ENCODE measurements around the gene UBE2D1. TPM values are rescaled to one million over a fixed set of nuclear protein-coding genes. Genes with fewer than 3 reads are reported as not detected.
A peak's percentile ranks its signal among the peaks of the same experiment; 100 is the strongest.

Gene UBE2D1
- total RNA-seq, 2 donors from 2014 or later: 14.6 to 18.4 TPM

DNA sequence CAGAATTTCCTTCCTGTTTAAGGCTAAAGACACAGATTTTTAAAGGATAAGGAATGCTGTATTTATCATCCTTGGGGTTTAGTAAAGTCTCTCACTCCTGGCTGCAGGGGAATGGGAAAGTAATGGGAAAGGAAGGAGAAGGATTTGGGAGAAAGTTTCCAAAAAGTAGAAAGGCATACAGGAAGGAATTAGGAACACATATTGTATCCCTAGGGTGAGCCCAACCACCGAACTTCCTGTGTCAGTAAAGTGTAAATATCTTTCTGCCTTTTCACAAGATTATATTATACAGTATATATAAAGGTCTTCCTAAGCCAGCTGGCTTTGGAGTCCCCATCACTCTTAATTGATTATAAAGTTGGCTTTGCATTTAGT lies 12.0 kb upstream of the UBE2D1 start:
- TF ChIP-seq, protein P1, sequence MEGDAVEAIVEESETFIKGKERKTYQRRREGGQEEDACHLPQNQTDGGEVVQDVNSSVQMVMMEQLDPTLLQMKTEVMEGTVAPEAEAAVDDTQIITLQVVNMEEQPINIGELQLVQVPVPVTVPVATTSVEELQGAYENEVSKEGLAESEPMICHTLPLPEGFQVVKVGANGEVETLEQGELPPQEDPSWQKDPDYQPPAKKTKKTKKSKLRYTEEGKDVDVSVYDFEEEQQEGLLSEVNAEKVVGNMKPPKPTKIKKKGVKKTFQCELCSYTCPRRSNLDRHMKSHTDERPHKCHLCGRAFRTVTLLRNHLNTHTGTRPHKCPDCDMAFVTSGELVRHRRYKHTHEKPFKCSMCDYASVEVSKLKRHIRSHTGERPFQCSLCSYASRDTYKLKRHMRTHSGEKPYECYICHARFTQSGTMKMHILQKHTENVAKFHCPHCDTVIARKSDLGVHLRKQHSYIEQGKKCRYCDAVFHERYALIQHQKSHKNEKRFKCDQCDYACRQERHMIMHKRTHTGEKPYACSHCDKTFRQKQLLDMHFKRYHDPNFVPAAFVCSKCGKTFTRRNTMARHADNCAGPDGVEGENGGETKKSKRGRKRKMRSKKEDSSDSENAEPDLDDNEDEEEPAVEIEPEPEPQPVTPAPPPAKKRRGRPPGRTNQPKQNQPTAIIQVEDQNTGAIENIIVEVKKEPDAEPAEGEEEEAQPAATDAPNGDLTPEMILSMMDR (IDR thresholded peaks at IDR 0.05): no peak
- intact Hi-C loops (cut with DNase I): no loop called here
- Histone ChIP-seq H3K4me3 (no peak overlapping the region), H3K4me1 (no peaks in the 10 kb centered on the region), H3K27ac (peak overlapping the region; percentile 46), H3K9ac (ENCODE audit: low read depth in 2 of 2, low read length in 2 of 2) (no peak overlapping the region), H3K9me3 (no peaks in the 10 kb centered on the region), H3K27me3 (no peaks in the 10 kb centered on the region), H3K36me3 (no peaks in the 10 kb centered on the region)
- no peak for DNase-seq

DNA sequence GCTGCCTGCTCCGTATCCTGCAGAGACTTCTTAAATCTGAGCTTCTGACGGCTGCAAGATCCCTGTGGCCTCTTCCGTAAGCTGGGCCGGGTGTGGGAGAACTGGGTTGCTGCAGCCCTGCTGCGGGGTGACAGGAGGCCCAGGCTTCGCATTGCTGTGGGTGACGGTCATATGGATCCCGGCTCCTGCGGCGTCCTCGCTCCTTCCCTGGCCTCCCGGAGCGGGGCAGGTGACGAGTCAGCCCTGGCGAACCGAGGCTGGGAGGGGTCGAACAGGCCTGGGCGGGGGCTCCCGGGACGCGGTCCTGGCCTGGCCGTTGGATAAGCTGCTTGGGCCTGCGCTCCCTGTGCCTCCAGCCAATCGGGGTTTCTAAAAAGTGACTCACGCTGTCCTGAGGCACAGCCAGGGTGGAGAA lies 7.8 kb upstream of the UBE2D1 start:
- H3K27me3 ChIP-seq: no peaks in the 10 kb centered on the region
- no peak for DNase-seq
- no peak overlapping the region for H3K4me3 ChIP-seq
- H3K27ac ChIP-seq: no peak overlapping the region
- intact Hi-C loops (cut with DNase I): no loop called here
- TF ChIP-seq, protein P1 (IDR thresholded peaks at IDR 0.05): no peak
- H3K36me3 ChIP-seq: no peaks in the 10 kb centered on the region
- H3K4me1 ChIP-seq: no peaks in the 10 kb centered on the region
- H3K9me3 ChIP-seq: no peaks in the 10 kb centered on the region
- no peak overlapping the region for H3K9ac ChIP-seq (ENCODE audit: low read depth in 2 of 2, low read length in 2 of 2)

DNA sequence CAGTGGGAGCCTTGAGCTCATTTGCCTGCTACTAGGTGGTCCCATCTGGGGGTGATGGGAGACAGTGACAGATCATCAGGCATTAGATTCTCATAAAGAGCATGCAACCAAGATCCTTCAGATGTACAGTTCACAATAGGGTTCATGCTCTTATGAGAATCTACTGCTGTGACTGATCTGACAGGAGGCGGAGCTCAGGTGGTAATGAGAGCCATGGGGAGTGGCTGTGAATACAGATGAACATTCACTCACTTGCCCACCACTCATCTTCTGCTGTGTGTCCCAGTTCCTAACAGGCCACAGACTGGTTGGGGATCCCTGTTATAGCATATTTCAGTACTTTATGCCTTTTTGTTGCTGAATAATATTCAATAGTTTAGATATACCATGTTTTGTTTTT lies 6.6 kb upstream of the UBE2D1 start:
- Histone ChIP-seq H3K4me3 (no peak overlapping the region), H3K27ac (no peak overlapping the region), H3K4me1 (no peaks in the 10 kb centered on the region), H3K27me3 (no peaks in the 10 kb centered on the region), H3K9me3 (no peaks in the 10 kb centered on the region), H3K9ac (ENCODE audit: low read depth in 2 of 2, low read length in 2 of 2) (no peak overlapping the region), H3K36me3 (no peaks in the 10 kb centered on the region)
- no peak for DNase-seq
- TF ChIP-seq, protein P1 (IDR thresholded peaks at IDR 0.05): no peak
- intact Hi-C loops (cut with DNase I): no loop called here

DNA sequence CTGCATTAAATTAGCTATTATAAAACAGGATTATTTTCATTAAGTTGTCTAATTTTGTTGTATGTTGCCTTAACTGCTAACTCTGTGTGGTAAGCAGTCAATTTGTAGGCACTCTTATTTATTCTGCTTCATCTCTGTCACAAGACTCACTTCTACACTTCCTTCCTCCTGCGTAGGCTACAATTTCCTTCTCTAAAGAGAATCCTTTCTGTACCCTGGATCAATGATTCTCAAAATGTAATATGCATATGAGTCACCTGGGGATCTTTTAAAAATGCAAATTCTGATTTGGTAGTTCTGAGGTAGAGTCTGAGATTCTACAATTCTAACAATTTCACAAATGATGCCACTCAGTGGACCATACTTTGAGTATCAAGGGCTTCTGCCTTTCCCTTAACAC lies 4.4 kb upstream of the UBE2D1 start:
- no peak for DNase-seq
- no peak overlapping the region for H3K9ac ChIP-seq (ENCODE audit: low read depth in 2 of 2, low read length in 2 of 2)
- TF ChIP-seq, protein P1 (IDR thresholded peaks at IDR 0.05): no peak
- no peak overlapping the region for H3K4me3 ChIP-seq
- no peaks in the 10 kb centered on the region for H3K36me3 ChIP-seq
- no peaks in the 10 kb centered on the region for H3K27me3 ChIP-seq
- intact Hi-C loops (cut with DNase I): loop anchor here (10.0 kb wide), 1 partner anchor 54 kb away; the partner anchor contains the start of gene TFAM
- no peaks in the 10 kb centered on the region for H3K9me3 ChIP-seq
- no peaks in the 10 kb centered on the region for H3K4me1 ChIP-seq
- no peak overlapping the region for H3K27ac ChIP-seq

DNA sequence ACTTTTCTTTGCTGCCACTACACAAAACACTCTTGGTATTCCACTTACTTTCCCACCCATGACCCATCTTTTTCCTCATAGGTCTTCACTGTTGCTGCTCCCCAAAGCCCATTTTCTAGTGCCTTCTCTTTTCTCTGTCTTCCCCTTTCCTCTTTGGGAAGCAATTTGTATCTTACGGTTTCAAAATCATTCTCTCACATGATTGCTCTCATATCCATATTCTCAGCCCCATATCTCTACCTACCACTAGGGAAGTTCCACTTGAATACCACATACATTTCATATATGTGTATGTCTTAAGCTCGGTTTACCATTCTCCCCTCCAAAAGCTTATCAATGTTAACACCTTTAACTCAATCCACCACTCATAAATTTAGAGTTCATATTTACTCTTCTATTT lies 3.2 kb upstream of the UBE2D1 start:
- Histone ChIP-seq H3K4me1 (no peaks in the 10 kb centered on the region), H3K9ac (ENCODE audit: low read depth in 2 of 2, low read length in 2 of 2) (no peak overlapping the region), H3K4me3 (no peak overlapping the region), H3K36me3 (no peaks in the 10 kb centered on the region), H3K27ac (no peak overlapping the region), H3K9me3 (no peaks in the 10 kb centered on the region), H3K27me3 (no peaks in the 10 kb centered on the region)
- TF ChIP-seq, protein P1 (IDR thresholded peaks at IDR 0.05): no peak
- no peak for DNase-seq
- intact Hi-C loops (cut with DNase I): loop anchor here (10.0 kb wide), 1 partner anchor 53 kb away; the partner anchor contains the start of gene TFAM
